GM21576 (cell line): ENCODE data around the gene SYP.
"Not testable (repeated sequence)": the region's sequence is repeated elsewhere in the genome, so short reads cannot be mapped to it uniquely, and the experiment has no call there.

Source experiments
- ATAC-seq: cut with Tn5 transposase; IDR thresholded peaks from one replicate; pipeline ENCODE4 v1.9.1; 2021; ENCODE audit warnings: mild to moderate bottlenecking, moderate library complexity; ENCODE audit not compliant: unreplicated experiment

SYP gene

GRCh38 chrX:49190821-49191573 lies 9.0 kb downstream of the SYP start:
- peak; percentile 88 for ATAC-seq

GRCh38 chrX:49189606-49190005 lies 10.4 kb downstream of the SYP start:
- no peak for ATAC-seq

DNA sequence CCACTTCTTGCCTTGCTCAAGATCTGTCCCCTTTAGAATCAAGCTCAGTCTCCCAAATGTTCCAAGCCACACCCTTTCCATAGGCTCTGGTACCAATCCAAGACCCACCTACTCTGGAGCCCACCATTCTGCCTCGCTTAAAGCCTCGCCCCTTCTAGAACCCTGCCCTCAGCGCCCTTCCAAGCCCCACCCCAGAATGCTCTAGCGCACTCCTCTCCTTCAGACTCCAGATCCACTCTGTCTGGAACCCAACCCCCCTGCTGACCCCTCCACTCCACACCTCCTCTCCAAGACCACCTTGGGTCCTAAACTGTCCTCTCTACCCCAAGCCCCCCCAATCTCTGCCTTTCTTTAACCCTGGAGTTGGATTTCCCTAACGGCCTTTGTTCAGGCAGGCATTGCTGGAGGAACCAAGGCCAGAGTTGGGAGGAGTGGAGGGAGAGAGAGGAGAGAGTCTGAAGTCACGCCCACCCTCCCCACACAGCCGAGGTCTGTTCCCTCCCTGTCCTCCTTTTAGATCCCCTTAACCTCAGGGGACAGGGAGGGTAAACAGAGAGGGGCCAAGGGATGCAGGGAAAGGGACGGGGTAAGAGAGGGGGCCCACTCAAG lies 11.4 kb downstream of the SYP start:
- ATAC-seq, result no peak

- no peak for ATAC-seq
These were observed 12.5 kb downstream of the SYP start for GRCh38 chrX:49187526-49187925.

DNA sequence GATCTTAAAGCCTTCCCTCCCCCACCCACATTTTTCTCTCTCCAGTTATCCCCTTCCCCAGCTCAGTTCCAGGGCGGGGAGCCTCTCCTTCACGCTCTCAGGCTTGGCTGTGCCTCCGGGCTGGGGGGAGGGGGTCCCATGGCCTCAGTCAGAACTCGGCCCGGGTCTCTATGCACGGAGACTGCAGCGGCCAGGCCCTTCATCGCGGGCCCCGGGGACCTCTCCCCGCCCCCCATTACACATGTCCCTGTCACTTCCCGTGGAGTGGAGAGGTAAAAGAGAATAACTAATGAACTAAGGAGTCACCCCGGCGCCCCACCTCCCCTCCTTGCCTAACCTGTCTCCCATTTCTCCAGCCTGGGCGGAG lies 13.0 kb downstream of the SYP start:
- ATAC-seq, result no peak

- ATAC-seq, result no peak
These were observed 13.6 kb downstream of the SYP start, which contains the start of gene PRICKLE3 for GRCh38 chrX:49186125-49187027. TSS of gene PRICKLE3 (minus strand) at chrX:49186373. CDS start at chrX:49186297, 76 bp downstream.

GRCh38 chrX:49184294-49185281 lies 15.4 kb downstream of the SYP start:
- ATAC-seq, result no peak

- ATAC-seq, result no peak
These were observed 16.2 kb downstream of the SYP start for GRCh38 chrX:49183701-49184281.

DNA sequence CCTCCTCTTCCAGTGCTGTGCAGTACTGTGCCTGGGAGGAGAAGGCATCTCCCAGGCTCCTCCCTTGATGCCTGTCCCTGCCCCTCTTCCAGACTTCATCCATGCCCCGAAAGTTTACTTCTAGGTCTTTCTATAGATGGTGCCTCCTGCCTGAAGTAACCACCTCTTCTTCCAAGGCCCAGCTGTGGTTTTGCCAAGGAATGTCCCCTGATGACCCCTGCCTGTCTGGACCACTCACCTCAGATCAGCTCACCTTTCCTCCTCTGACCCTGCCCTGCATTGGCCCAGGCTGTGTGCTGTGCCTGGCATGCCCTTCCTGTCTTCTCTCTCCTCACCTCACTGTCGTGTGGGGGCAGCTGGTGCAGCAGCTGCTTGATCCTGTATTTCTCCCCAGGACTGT lies 20.6 kb downstream of the SYP start:
- no peak for ATAC-seq

DNA sequence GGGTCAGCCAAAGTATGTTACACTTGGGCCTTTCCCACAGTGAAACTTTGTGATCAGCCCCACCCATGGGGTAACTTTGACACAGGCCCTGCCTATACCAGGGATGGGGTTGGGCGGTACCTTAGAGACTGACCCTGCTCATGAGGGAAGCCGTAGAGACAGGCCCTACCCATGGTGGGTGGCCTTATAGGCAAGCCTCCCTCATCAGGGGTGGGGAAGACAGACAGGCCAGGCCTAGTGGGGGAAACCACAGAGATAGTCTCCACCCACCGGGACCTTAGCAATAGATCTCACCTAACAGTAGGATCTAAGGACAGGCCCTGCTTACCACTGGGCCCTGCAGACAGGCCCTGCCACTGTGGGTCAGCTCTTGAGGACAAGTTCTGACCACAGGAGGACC lies 21.5 kb downstream of the SYP start:
- ATAC-seq, result no peak

DNA sequence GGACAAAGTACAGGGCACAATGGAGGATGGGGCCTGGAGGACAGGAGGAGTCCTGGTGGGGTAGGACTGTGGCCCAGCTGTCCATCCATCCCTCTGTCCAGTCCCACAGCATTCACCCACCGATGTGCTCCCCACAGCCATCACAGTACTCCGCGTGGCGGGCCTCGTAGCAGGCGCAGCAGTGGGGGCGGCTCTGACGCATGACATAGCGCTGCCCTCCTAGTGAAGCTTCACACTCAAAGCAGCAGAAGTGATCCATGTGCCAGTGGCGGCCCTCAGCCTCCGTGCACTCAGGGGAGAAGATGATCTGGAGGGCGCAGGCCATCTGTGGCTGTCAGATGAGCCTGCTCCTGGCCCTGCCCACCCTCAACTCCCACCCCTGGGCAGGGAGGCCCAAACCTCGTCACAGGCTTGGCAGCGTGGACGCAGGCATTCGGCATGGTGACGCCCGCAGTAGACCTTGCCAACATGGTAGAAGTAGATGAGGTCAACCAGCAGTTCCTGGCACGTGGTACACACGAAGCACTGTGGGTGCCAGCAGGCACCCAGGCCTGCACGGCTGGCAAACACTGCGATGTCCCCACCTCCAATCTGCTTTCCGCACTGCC lies 22.0 kb downstream of the SYP start:
- ATAC-seq, result no peak

DNA sequence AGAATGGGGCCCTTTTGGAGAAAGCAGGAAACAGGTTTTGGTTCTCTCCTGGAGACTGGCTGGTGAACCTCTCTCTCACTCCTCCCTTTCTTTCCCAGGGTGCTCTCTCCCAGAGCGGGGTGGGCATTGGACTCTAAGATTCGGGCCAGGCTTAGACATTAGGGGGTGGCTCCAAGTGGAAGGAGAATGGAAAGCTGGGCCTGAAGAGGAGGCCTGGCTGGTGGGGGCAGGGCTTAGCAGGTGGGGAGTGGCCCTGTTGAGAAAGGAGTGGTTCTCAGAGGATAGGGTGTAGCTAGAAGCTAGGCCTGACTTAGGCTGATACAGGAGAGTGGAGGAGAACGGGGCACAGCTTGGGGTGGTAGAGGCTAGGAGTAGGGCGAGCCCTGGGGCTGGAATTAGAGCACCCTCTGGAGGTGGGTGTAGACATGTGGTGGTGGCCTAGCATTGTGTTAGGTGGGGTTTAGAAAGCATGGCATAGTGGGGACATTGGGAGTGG lies 22.6 kb downstream of the SYP start:
- ATAC-seq, result no peak

DNA sequence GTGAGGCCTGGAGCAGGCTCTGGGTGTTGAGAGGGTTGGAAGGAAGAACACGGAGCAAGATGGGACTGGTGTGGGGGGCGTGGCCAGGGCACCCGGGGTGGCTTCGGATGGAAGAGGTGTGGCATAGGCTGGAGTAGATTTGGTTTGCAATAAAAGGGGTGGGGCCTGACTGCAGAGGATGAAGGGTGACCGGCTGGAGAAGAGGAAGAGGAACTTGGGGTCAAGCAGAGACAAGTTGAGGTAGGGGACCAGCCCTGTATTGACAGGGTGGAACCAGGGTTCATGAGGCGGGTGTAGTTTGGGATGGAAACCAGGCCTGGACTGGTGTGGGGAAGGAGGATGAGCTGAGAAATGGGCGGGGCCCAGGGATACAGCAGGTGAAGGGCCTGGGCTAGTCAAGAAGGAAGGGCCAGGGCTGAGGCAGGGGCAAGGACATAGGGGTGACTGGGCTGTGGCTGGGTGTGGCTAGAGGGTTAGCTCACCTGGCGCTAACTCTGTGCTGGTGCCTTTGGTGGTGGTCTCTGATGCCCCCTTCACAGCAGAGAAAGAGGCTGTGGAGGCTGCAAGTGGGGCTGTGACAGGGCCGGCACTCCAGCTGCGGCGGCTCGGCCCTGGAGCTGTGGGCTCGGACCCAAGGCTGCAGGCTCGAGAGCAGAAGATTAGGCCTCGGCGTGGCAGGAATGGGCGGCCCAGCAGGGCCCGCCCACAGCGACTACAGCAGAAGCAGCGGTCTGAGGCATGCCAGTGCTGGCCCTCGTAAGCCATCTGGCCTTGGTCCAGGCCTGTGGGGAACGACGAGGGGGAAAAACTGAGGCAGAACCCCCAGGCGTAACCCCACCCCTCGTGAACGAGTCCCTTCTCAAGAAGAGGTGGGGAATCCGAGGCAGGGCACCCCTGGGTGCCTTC lies 23.3 kb downstream of the SYP start:
- ATAC-seq, result no peak

DNA sequence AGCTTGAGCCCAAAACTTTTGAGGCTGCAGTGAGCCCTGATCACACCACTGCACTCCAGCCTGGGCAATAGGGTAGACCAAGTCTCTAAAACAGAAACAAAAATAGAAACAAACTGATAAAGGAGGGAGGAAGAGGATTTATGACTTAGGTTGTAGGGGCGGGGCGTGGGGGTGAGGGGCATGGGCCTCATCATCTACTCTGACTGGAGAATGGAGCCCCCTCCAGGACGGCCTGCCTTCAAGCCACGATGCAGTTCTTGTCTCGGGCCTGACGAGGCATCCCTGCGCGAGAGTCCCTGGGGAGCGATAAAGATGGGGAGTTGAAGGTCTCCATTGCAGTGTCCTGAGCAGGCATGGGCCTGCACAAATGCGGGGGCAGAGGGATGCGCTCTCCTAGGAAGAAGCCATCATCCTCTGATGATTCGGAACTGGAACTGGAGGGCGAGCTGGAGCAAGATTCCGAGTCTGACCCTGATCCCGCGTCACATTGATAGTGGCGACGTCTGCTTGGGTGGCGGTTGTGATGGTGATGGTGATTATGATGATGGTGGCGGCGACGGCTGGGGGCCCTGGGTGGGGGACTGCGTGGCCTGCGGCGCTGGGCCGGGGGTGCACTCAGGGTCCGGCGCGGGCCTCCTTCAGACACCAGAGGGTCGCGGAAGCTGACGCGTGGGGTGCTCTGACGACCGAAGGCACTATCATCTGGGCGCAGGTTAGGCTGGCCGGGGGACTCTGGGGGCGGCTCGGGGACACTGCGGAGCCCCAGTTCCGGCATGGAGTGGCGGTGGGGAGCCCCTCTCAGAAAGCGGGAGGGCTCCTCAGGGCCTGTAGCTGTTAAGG lies 24.3 kb downstream of the SYP start:
- no peak for ATAC-seq

DNA sequence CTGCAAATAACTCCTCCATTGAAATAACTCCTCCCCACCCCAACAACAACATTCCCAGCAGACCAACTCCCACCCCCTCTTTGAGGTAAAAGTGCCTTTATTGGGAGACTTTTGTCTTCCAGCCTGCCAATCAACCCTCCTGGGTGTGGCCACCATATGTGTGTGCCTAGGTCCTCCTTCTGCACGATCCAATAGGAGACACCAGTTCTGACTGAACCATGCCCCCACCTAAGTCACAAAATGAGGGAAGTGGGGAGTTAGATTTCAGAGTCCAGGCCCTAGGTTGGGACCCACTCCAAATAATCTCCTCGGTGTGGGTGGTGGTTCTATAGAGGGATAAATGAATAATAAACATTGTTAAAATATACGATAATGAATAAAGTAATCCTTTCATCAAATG lies 25.3 kb downstream of the SYP start:
- ATAC-seq, result no peak

DNA sequence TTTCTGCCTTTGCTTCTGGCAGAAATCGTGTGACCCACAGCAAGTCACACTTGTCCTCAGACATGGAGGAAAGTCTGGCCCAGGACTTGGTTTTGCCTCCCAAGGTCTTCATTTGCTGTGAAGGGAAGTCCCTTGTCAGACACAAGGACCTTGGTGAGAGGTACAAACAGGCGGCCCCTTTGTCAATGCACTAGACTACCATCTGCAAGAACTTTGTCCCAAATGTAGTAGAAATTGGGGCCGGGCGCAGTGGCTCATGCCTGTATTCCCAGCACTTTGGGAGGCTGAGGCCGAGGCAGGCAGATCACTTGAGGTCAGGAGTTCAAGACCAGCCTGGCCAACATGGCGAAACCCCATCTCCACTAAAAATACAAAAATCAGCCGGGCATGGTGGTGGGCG lies 26.4 kb downstream of the SYP start:
- not testable (repeated sequence) for ATAC-seq

DNA sequence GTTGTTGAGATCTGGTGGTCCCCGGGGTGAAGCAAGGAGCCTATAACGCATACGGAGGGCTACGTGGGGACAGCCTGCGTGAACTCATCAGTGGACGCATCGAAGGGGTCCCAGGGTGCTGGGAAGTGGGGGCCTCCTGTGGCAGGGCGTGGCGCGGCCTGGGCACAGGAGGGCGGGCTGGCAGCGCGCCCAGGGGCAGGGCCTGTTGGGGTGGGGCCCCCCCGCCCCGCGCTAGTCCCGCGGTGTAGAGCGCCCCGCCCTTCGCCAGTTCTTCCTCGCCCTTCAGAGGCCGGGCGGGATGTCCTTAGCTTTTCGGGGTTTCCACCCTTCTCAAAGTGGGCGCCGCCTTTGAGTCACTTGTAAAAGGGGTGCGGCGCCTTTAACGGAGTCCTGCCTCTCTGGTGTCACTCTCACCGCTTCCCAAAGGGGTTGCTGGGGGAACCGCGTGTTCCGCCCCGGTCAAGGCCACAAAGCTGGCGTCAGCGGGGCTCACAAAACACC lies 27.7 kb downstream of the SYP start:
- ATAC-seq, result peak; percentile 61
